ENCODE measurements around the gene OLFM2.

DNA sequence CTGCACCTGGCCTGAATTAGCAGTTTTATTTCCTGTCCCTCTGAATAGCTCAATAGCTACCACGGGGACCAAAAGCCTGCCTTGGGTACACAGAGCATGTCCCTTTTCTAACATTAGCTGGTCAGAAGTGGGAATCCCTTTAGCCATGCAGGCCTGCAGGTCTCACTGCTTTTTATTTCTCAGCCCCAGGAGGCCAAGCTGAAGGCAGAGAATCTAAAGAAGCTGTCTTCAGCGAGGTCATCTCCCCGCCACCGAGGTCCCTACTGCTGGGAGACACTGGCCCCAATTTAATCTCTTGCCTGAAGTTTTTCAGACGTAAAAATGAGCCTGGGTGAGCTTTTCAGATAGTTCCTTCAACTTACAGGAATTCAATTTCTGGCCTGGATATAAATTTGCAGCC lies 60.5 kb downstream of the OLFM2 start:
- TF ChIP-seq, protein P1, sequence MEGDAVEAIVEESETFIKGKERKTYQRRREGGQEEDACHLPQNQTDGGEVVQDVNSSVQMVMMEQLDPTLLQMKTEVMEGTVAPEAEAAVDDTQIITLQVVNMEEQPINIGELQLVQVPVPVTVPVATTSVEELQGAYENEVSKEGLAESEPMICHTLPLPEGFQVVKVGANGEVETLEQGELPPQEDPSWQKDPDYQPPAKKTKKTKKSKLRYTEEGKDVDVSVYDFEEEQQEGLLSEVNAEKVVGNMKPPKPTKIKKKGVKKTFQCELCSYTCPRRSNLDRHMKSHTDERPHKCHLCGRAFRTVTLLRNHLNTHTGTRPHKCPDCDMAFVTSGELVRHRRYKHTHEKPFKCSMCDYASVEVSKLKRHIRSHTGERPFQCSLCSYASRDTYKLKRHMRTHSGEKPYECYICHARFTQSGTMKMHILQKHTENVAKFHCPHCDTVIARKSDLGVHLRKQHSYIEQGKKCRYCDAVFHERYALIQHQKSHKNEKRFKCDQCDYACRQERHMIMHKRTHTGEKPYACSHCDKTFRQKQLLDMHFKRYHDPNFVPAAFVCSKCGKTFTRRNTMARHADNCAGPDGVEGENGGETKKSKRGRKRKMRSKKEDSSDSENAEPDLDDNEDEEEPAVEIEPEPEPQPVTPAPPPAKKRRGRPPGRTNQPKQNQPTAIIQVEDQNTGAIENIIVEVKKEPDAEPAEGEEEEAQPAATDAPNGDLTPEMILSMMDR (conservative IDR thresholded peaks at IDR 0.05) = no peak
- TF ChIP-seq EZH2 (IDR thresholded peaks at IDR 0.05; ENCODE audit: low read depth) = no peak
